CMK (cell line): ENCODE data around the gene TH.

Experiments
- DNase-seq: peaks from one replicate; pipeline ENCODE4 v3.0.0-alpha.2; 2010; ENCODE audit warnings: low read depth

TH gene

DNA sequence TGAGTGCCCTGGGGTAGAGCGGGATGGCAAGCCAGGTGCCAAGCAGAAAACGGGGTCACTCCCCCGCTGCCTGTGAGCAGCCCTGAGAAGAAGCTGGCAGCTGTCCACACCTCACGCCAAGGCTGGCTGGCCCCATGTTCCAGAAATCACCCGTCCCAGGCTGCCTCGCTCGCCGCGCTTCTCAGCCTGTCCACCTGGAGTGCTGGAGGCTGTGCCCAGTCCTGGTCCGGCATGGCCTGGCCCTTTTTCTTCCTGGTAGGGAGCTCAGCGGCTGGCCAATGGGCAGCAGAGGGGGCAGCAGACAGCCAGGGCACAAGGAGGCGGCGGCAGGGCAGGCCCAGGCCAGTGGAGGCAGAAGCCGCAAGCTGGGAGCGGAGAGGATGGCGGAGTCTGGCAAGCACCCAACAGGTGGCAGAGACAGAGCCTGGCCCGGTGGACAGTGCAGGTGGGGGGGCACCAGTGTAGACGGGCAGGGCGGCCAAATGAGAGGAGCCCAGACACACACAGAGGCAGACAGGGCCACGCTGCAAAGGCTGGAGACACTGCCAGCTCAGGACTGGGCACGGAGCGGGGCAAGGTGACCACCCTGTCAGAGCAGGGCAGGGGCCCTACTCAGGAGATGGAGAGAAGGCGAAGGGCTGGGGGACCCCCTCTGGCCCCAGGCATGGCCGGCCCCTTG lies 37.2 kb upstream of the TH start:
- no peak for DNase-seq

GRCh38 chr11:2207773-2208621 lies 36.4 kb upstream of the TH start:
- no peak for DNase-seq

GRCh38 chr11:2207212-2207611 lies 35.6 kb upstream of the TH start:
- no peak for DNase-seq

- no peak for DNase-seq
Observed at GRCh38 chr11:2205981-2206690, 34.5 kb upstream of the TH start.

GRCh38 chr11:2205214-2205720 lies 33.7 kb upstream of the TH start:
- no peak for DNase-seq

DNA sequence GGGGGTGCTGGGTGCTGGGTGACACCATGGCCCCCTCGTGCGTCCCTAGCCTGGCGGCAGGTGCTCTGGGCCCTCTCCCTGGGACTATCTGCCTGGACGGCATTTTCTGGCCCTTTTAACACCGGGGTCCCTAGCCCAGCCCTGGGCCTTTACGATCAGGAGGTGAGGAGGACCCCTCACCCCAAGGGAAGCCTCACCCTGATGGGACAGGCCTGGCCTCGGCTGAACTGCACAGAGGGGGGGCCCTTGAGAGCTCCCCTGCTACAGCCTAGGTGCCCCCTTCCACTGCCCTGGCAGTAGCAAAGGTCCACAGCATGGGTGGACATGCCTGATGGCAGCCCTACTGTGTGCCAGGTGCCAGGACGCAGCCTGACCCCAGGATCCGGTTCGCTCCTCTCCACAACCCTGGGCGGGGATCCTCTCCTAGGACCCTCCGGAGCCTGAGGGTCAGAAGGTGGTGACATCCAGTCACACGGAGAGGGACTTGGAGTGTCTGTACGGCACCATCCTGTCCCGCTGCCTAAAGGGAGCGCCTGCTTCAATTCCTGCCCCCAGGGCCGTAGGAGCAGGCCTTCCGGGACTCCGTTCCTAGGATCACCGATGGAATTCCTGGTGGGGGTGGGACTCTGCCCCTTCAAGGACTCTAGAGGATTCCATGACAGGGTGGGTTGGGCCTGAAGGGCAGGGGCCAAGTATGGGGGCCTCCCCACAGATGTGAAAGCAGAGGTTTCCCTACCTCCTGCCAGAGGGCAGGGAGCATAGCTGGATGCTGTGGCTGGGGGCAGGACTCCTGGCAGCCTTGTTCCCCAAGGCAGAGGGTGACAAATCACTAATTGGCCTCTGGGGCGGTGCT lies 33.0 kb upstream of the TH start:
- DNase-seq: no peak

GRCh38 chr11:2203440-2204259 lies 32.0 kb upstream of the TH start:
- no peak for DNase-seq

DNA sequence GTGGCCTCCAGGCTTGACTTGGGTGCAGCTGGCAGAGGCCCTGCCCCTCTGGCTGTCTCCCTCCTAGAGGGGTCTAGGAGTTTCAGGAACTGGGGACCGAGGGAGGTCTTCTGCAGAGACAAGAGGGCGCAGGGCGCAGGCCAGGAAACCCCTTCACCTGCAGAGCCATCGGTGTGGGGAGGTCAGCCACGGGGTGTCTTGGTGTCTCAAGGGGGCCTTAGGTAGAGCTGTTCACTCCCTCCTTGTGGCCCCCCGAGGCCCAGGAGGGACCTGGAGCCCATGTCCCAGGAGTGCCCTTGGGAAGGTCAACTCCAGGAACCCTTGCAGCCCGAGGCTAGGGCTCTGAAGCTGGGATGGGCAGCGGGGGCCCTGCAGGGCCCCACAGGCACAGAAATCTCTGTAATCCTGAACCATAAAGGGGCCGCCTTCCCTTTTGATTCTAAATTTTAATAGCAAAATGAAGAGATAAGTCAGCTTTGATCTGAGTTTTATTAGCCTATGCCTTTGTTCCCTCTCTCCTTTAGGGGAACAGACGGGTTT lies 31.4 kb upstream of the TH start:
- no peak for DNase-seq

- DNase-seq: no peak
Observed at GRCh38 chr11:2202071-2202899, 30.7 kb upstream of the TH start.

GRCh38 chr11:2201542-2201941 lies 29.9 kb upstream of the TH start:
- no peak for DNase-seq

DNA sequence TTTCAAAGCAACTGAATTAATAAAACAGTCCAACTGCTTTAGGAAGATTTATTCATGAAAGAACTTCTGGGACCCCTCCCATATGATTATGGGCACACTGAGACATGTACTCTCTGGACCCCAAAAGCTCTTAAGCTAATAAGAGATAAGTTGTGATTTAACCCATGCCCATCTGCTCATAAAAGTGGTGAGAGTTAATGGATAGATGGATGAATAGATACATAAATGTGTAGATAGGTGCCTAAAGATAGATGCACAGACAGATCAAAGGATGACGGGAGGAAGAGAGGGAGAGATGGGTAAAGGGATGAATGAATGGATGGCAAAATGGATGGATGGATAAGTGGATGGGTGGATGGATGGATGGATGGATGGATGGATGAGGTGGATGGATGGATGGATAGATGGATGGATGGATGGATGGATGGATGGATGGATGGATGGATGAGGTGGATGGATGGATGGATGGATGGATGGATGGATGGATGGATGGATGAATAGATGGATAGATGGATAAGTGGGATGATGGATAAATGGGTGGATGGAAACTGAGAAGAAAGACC lies 29.4 kb upstream of the TH start:
- DNase-seq: no peak

DNA sequence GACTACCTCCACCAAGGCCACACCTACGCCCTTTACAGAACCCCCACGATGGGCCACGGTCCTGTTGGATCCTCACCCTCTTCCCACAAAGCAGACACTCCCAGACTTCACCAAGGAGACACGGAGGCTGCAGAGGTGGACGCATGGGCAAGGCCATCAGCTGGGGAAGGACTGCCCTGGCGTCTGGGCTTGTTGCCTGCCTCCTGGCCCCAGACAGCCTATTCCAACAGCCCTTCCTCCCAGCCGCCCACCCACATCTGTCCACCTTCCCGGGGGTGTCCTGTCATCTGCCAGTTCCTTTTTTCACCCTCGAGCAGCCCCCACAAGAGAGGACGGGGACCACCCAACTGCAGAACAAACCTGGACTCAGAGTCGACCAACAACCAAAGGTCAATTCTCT lies 28.9 kb upstream of the TH start:
- no peak for DNase-seq

DNA sequence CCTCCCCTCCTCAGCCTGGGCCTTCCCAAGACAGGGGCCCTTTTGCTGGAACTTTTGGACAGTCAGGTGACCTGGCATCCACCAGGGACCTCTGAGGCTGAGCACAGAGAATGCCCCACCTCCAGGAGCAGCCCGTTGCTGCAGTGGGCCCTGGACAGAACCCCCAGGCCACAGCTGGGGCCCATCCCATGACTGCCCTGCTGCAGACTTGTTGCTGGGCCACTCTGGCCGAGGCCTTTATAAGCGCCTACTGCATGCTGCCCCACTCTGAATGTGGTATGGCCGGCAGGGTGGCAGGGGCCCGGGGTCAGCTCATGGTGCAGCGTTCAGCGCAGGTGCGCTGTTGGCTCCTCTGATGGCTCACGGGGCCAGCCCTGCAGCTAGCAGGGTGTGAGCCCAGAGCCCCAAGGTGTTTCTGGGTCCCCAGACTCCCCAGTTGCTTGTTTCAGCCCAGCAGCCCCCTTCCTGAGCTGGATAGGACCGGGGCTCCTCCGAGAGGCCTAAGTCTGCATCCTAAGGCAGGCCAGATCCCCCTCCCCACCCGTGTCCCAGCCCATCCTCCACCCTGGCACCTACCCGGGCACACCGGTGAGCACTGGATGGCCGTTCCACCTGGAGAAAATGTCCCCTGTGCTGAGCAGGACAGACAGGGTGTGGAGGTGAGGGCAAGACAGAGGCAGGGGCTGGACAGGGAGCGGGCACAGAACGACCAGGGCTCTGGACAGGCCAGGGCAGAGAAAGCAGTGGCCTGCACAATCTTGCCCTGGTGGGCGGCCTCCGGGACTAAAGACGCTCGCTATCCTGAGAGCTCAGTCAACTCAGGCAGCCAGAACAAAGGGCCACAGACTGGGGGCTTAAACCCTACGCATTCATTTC lies 28.1 kb upstream of the TH start:
- DNase-seq: no peak

- no peak for DNase-seq
Observed at GRCh38 chr11:2198621-2199365, 27.2 kb upstream of the TH start.

DNA sequence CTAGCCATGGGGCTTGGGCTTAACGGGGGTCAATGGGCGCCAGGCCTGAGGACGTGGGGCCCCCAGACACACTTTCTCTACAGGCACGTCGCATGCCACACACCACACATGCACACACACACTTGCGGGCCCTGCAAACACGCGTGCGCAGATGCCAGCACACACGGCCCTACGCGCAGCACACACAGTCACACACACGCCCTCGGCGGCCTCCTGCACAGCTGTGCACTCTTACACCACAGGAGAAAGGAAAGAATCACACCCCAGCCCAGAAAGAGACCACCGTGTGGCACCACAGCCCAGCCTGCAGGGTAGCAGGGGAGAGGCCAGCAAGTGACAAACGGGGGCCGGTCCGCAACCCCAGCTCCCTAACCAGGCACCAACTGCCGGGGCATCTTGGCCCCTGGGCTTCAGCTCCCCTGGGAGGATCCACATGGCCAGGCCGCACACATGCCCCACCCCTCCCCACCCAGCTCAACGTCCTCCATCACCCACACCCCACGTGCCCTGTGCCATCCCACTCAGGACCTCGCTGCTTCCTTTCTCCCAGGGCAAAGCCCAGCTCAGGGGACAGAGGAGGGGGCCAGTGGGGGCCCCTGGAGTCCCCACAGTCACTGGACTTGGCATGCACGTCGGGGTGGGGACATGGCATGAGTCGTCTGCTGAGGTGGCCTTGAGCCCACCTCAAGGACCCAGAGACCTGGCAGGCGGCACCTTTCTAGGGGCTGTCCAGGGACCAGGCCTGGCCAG lies 26.3 kb upstream of the TH start:
- no peak for DNase-seq

DNA sequence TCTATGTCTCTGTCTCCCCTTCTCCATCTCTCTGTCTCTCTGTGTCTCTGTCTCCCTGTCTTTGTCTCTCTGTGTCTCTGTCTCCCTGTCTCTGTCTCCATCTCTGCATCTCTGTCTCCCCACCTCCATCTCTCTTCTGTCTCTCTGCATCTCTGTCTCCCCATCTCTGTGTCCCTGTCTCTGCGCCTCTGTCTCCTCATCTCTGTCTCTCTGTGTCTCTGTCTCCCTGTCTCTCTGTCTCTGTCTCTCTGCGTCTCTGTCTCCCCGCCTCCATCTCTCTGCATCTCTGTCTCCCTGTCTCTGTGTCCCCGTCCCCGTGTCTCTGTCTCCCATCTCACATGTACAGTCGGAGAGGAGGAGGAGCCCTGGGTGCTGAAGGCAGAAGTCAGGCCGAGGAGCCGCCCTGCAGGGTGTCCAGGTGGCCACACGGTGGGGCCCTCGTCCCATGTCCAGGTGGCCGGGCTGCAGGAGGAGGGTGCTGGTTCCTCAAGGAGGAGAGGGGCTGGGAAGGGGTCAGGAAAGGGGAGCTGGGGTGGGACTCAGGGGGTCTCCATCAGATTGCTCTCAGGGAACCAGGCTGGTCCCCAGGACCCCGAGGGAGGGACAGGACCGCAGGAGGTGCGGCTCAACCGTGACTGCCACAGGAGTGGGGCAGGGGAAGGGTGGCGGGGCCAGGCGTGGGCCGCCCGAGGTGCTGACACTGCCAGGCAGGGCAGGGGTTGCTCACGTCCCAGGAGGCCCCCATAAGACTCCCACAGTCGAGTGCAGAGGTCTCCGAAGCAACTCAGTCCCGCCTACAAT lies 25.6 kb upstream of the TH start:
- no peak for DNase-seq
